HEK293 (cell line): ENCODE measurements around the gene FAM89A.

Source experiments
- TRIM28 ChIP-seq: IDR thresholded peaks from 2 replicates; pipeline ENCODE4 v1.6.1; 2011; ENCODE audit warnings: low read length, control low read depth, borderline replicate concordance
- ZNF555 ChIP-seq: fragments of 450-650 bp; formaldehyde crosslinking; conservative IDR thresholded peaks from 2 replicates; pipeline ENCODE4 v1.5.1; 2017; ENCODE audit warnings: missing biosample characterization, mild to moderate bottlenecking, missing genetic modification characterization, inconsistent platforms
- TF ChIP-seq, protein P1 (sequence below): fragments of 450-650 bp; formaldehyde crosslinking; IDR thresholded peaks from 2 replicates; pipeline ENCODE4 v1.5.1; 2016; ENCODE audit warnings: missing biosample characterization, missing genetic modification characterization
- TF ChIP-seq, protein P2 (sequence below): fragments of 450-650 bp; formaldehyde crosslinking; IDR thresholded peaks from 2 replicates; pipeline ENCODE4 v1.5.1; 2016; ENCODE audit warnings: missing biosample characterization, missing genetic modification characterization, borderline replicate concordance

DNA sequence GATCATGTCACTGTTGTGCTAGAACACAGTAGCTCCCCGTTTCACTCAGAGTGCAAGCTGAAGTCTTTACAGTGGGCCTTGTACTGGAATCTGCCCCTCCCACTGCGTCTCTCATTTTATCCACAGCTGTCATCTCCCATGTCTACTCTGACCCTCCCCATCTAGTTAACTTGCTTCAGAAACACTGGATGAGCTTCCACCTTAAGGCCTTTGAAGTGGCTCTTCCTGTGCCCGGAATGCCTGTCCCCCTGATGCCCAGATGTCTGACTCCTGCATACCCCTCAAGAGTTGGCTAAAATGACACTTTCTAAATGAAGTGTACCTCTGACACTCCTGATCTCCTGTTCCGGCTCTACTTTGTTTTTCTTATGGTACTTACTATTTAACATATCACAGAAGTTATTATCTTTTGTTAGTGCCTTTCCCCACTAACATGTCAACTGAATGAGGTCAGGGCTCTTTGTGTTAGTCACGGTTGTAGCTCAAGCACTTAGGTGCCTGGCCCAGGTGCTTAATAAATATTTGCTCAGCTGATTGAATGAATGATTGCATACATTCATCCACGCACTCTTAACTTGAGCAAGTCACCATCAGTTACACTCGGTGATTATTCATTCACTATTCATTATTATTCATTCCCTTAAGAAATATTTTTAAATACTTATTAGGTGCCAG lies 47.8 kb downstream of the FAM89A start:
- TF ChIP-seq TRIM28 (no peak), ZNF555 (tag by site-specific recombination) (no peak)
- TF ChIP-seq, protein P1, sequence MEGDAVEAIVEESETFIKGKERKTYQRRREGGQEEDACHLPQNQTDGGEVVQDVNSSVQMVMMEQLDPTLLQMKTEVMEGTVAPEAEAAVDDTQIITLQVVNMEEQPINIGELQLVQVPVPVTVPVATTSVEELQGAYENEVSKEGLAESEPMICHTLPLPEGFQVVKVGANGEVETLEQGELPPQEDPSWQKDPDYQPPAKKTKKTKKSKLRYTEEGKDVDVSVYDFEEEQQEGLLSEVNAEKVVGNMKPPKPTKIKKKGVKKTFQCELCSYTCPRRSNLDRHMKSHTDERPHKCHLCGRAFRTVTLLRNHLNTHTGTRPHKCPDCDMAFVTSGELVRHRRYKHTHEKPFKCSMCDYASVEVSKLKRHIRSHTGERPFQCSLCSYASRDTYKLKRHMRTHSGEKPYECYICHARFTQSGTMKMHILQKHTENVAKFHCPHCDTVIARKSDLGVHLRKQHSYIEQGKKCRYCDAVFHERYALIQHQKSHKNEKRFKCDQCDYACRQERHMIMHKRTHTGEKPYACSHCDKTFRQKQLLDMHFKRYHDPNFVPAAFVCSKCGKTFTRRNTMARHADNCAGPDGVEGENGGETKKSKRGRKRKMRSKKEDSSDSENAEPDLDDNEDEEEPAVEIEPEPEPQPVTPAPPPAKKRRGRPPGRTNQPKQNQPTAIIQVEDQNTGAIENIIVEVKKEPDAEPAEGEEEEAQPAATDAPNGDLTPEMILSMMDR (tag by site-specific recombination) = no peak
- TF ChIP-seq, protein P2, sequence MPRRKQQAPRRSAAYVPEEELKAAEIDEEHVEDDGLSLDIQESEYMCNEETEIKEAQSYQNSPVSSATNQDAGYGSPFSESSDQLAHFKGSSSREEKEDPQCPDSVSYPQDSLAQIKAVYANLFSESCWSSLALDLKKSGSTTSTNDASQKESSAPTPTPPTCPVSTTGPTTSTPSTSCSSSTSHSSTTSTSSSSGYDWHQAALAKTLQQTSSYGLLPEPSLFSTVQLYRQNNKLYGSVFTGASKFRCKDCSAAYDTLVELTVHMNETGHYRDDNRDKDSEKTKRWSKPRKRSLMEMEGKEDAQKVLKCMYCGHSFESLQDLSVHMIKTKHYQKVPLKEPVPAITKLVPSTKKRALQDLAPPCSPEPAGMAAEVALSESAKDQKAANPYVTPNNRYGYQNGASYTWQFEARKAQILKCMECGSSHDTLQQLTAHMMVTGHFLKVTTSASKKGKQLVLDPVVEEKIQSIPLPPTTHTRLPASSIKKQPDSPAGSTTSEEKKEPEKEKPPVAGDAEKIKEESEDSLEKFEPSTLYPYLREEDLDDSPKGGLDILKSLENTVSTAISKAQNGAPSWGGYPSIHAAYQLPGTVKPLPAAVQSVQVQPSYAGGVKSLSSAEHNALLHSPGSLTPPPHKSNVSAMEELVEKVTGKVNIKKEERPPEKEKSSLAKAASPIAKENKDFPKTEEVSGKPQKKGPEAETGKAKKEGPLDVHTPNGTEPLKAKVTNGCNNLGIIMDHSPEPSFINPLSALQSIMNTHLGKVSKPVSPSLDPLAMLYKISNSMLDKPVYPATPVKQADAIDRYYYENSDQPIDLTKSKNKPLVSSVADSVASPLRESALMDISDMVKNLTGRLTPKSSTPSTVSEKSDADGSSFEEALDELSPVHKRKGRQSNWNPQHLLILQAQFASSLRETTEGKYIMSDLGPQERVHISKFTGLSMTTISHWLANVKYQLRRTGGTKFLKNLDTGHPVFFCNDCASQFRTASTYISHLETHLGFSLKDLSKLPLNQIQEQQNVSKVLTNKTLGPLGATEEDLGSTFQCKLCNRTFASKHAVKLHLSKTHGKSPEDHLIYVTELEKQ (tag by site-specific recombination) = no peak
